Body of pancreas (tissue), 4 donors: ENCODE data around the gene EMP2. TPM values are rescaled to one million over a fixed set of nuclear protein-coding genes. Genes with fewer than 3 reads are reported as not detected.

Experiments used
- ATAC-seq: fragments of 150-250 bp; one replicate; pipeline ENCODE4 v1.9.1; 2016
- DNase-seq, 4 donors: peaks; one replicate each; pipeline ENCODE4 v3.0.0-alpha.2; 2019
- H3K27ac ChIP-seq, 4 donors: fragments of 200-600 bp; sonication (generic); 1 replicate in 3 of 4; 2 replicates in 1 of 4; pipeline versions ENCODE4 v1.5.1 to v1.6.1; 2016 to 2019; ENCODE audit warnings: mild to moderate bottlenecking in 1 of 4, mixed read lengths in 1 of 4, moderate library complexity in 1 of 4
- H3K27me3 ChIP-seq, 2 donors: fragments of 200-600 bp; sonication (generic); one replicate each; pipeline ENCODE4 v1.6.0; 2016; ENCODE audit warnings: mild to moderate bottlenecking in 1 of 2
- H3K36me3 ChIP-seq, 2 donors: fragments of 200-600 bp; sonication (generic); replicated peaks in 1 of 2; 2 replicates each; pipeline ENCODE4 v1.5.1; 2016; ENCODE audit warnings: low read depth in 2 of 2; ENCODE audit not compliant: insufficient read depth in 1 of 2
- H3K4me1 ChIP-seq: fragments of 200-600 bp; sonication (generic); one replicate; pipeline ENCODE4 v1.6.0; 2016
- H3K4me3 ChIP-seq, 2 donors: fragments of 200-600 bp; sonication (generic); 1 replicate in 1 of 2; 2 replicates in 1 of 2; pipeline ENCODE4 v1.5.1; 2016 to 2019
- H3K9me3 ChIP-seq, 3 donors: fragments of 200-600 bp; sonication (generic); 1 replicate in 2 of 3; 2 replicates in 1 of 3; pipeline ENCODE4 v1.5.1; 2016
- CTCF ChIP-seq, 7 experiments: fragments of 450-650 bp in 4 of 7; fragments of 200-600 bp in 3 of 7; sonication (generic) in 3 of 7; IDR thresholded peaks; one replicate each; pipeline ENCODE4 v1.5.1; 2016 to 2019; ENCODE audit warnings: antibody characterized with exemption in 7 of 7
- POLR2A ChIP-seq, 3 donors: fragments of 450-650 bp; IDR thresholded peaks; one replicate each; pipeline ENCODE4 v1.6.1; 2016; ENCODE audit warnings: antibody characterized with exemption in 3 of 3, mild to moderate bottlenecking in 2 of 3
- WGBS, 2 donors: methylation state at CpG; one replicate each; pipeline ENCODE4 v1.1.5; 2017; 5-methylcytosine and 5-hydroxymethylcytosine counted together
- intact Hi-C: fragments of 100-400 bp; cut with DNase I; formaldehyde crosslinking; loops from one replicate; pipeline ENCODE4 v1.15.1; 2023
- total RNA-seq, 2 donors: library from RNA; depleted of rRNA; stranded (reverse); fragments of >200 nt; gene quantifications; one replicate each; pipeline ENCODE4 v1.1.0, GENCODE V29; 2016

The EMP2 gene
- total RNA-seq, 2 donors from 2014 or later: 8.6 to 17.9 TPM

GRCh38 chr16:10618710-10619209 lies 38.4 kb upstream of the EMP2 start:
- Histone ChIP-seq H3K27ac (no peak overlapping the region), H3K36me3 (no peaks in the 10 kb centered on the region), H3K27me3 (no peaks in the 10 kb centered on the region), H3K4me1 (peaks cover 5% of the 10 kb centered on the region), H3K4me3 (no peak overlapping the region), H3K9me3 (no peaks in the 10 kb centered on the region)
- WGBS, 2 donors: 59 to 71% methylated on average over 12 to 13 of the region's 13 CpGs
- ATAC-seq (no peak), DNase-seq (no peak)
- TF ChIP-seq CTCF (IDR thresholded peaks at IDR 0.05): no peak
- TF ChIP-seq POLR2A (IDR thresholded peaks at IDR 0.05): no peak
- intact Hi-C loops: no loop called here

DNA sequence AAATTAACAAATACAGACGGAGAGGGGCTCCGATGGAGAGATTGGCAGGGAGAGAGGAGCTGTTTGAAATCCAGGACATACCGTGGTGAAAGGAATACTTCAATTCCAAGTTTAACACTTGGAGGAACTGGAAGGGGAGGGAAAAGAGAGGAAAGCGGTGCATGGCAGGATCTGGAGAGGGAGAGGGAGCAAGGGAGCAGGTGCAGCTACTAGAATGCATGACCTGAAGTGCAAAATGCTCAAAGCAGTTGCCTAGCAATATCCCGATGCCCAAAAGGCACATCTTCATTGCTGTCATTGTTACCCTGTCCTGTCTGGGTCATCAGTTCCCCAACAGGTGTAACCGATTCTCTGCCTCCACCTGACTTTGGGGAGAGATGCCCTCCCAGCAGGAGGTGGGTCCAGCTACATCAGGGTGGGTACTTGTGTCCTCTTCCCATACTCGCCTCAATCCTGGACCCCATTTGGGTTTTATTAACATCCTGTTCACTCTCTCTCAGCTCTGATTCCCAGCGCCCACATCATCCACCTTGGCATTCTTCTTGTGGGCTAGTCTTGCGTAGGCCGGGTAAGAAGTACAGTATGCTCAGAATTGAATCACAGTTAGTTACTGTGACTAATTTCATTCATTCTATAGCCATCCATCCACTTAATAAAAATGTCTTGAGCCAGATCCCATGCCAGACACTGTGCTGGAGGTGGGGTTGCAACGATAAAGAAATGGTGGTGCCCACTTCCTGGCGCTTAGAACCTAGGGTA lies 37.4 kb upstream of the EMP2 start:
- Histone ChIP-seq H3K4me1 (peaks cover 5% of the 10 kb centered on the region), H3K27ac (no peak overlapping the region), H3K36me3 (no peaks in the 10 kb centered on the region), H3K4me3 (no peak overlapping the region), H3K27me3 (no peaks in the 10 kb centered on the region), H3K9me3 (no peaks in the 10 kb centered on the region)
- TF ChIP-seq POLR2A (IDR thresholded peaks at IDR 0.05) (no peak), CTCF (IDR thresholded peaks at IDR 0.05) (no peak)
- DNase-seq (no peak), ATAC-seq (no peak)
- intact Hi-C loops: no loop called here
- 62 to 74% methylated on average over 12 of the region's 12 CpGs for WGBS, 2 donors

- H3K4me1 ChIP-seq: peaks cover 5% of the 10 kb centered on the region
- H3K27ac ChIP-seq: no peak overlapping the region
- no peaks in the 10 kb centered on the region for H3K9me3 ChIP-seq
- H3K4me3 ChIP-seq: no peak overlapping the region
- H3K27me3 ChIP-seq: no peaks in the 10 kb centered on the region
- WGBS, 2 donors: 43 to 51% methylated on average over 3 to 14 of the region's 14 CpGs
- peak in 2 of 4 donors; percentile 32 to 36 for DNase-seq
- intact Hi-C loops: no loop called here
- no peak for ATAC-seq
- no peak for TF ChIP-seq CTCF (IDR thresholded peaks at IDR 0.05)
- no peaks in the 10 kb centered on the region for H3K36me3 ChIP-seq
These were observed 36.6 kb upstream of the EMP2 start for GRCh38 chr16:10616756-10617640.

- Histone ChIP-seq H3K4me1 (peaks cover 5% of the 10 kb centered on the region), H3K9me3 (no peaks in the 10 kb centered on the region), H3K4me3 (no peak overlapping the region), H3K36me3 (no peaks in the 10 kb centered on the region), H3K27ac (no peak overlapping the region), H3K27me3 (no peaks in the 10 kb centered on the region)
- intact Hi-C loops: no loop called here
- ATAC-seq (no peak), DNase-seq (no peak)
- TF ChIP-seq CTCF (IDR thresholded peaks at IDR 0.05) (no peak), POLR2A (IDR thresholded peaks at IDR 0.05) (no peak)
- WGBS, 2 donors: 77 to 78% methylated on average over 4 to 6 of the region's 6 CpGs
These were observed 36.0 kb upstream of the EMP2 start for GRCh38 chr16:10616419-10616755.
